Stimulated activated naive B cell treated with anti-CD40 and anti-IgM and Interleukin-4, amounts not matched to agents 10 μg/mL and 1 μg/mL and 100 μg/mL, for 72 hours (primary cell): ENCODE data around the gene NOL4L.

Experiments
- ATAC-seq, 2 donors: fragments of 150-1000 bp; cut with Tn5 transposase; replicated peaks; 2 replicates each; pipeline ENCODE4 v1.10.0; 2021; ENCODE audit warnings: moderate library complexity in 1 of 2
- DNase-seq: peaks from one replicate; pipeline ENCODE4 v3.0.0; 2021
- H3K27ac Mint-ChIP-seq: one replicate; pipeline ENCODE4 v1.8.0; 2022; ENCODE audit warnings: mild to moderate bottlenecking, mixed read lengths
- H3K27me3 Mint-ChIP-seq, 2 donors: one replicate each; pipeline ENCODE4 v1.8.0; 2022; ENCODE audit warnings: mixed read lengths in 2 of 2
- H3K36me3 Mint-ChIP-seq, 2 donors: one replicate each; pipeline ENCODE4 v1.8.0; 2022; ENCODE audit warnings: mixed read lengths in 2 of 2, mild to moderate bottlenecking in 1 of 2
- H3K4me1 Mint-ChIP-seq, 2 donors: one replicate each; pipeline ENCODE4 v1.8.0; 2022; ENCODE audit warnings: mixed read lengths in 2 of 2, mild to moderate bottlenecking in 1 of 2
- H3K4me3 Mint-ChIP-seq, 2 donors: one replicate each; pipeline ENCODE4 v1.8.0; 2022; ENCODE audit warnings: mild to moderate bottlenecking in 2 of 2, mixed read lengths in 2 of 2, moderate library complexity in 1 of 2
- H3K9me3 Mint-ChIP-seq, 2 donors: one replicate each; pipeline ENCODE4 v1.8.0; 2022; ENCODE audit warnings: mixed read lengths in 2 of 2, mild to moderate bottlenecking in 1 of 2

The NOL4L gene

DNA sequence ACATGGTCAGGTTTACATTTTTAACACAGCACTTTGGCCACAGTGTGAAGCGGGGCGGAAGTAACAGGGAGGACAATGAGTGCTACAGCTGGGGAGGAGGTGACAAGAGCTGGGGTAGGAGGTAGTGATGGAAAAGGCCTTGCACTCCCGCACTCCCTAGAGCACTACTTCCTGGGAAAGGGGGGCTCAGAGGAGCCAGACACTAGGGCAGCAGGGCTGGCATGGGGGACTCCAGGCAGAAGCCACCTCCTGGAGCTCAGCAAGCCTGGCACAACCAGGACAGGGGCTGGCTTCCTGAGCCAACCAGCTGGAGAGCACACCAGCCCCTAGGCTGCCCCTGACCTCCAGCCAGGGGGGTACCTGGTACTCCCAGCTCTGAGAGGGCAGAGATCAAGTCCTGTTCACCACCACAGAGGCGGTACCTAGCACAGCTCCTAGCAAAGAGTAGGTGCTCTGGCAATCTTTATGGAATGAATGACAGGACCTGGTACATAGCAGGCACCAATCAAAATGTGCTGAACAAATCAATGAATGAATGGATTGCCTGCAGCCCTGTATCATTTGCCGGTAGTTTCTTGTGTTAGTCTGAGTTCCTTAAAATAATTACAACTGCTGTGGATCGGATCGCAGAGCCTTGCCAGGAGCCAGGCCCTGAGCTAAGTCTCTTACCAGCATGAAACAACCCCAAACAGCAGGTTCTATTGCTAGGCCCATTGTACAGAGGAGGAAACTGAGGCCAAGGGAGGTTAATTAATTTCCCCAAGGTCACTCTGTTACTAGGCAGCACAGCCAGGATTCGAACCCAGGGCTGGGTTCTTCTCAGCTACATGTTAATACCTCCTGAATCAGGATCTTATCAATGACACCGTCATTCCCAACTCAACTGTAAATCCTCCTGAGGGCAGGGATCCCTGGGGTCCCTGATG lies 15.5 kb downstream of the NOL4L start:
- Mint-ChIP-seq H3K27ac (no peak overlapping the region), H3K27me3 (no peaks in the 10 kb centered on the region), H3K9me3 (no peaks in the 10 kb centered on the region), H3K4me3 (no peak overlapping the region), H3K36me3 (no peaks in the 10 kb centered on the region), H3K4me1 (peaks cover 0 to 9% of the 10 kb centered on the region in 2 donors)
- no peak for ATAC-seq
- DNase-seq, result no peak

DNA sequence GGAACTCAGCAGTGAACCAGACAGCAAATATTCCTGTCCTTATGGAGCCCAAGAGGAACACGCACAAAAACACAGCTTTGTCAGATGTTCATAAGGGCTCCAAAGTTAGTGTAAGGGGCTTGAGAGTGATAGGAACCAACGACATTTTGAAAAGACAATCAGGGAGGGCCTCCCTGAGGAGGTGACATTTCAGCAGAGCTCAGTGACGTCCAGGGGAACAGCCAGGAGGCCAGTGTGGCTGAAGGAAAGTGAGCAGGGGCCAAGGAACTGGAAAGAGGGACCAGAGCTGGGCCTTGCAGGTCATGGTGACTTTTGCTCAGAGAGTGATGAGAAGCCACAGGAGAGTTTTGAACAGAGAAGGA lies 16.1 kb downstream of the NOL4L start:
- H3K4me1 Mint-ChIP-seq, result peaks cover 0 to 9% of the 10 kb centered on the region in 2 donors
- H3K36me3 Mint-ChIP-seq, result no peaks in the 10 kb centered on the region
- no peak overlapping the region for H3K4me3 Mint-ChIP-seq
- ATAC-seq (no peak), DNase-seq (no peak)
- H3K9me3 Mint-ChIP-seq, result no peaks in the 10 kb centered on the region
- H3K27me3 Mint-ChIP-seq, result no peaks in the 10 kb centered on the region
- H3K27ac Mint-ChIP-seq, result no peak overlapping the region

DNA sequence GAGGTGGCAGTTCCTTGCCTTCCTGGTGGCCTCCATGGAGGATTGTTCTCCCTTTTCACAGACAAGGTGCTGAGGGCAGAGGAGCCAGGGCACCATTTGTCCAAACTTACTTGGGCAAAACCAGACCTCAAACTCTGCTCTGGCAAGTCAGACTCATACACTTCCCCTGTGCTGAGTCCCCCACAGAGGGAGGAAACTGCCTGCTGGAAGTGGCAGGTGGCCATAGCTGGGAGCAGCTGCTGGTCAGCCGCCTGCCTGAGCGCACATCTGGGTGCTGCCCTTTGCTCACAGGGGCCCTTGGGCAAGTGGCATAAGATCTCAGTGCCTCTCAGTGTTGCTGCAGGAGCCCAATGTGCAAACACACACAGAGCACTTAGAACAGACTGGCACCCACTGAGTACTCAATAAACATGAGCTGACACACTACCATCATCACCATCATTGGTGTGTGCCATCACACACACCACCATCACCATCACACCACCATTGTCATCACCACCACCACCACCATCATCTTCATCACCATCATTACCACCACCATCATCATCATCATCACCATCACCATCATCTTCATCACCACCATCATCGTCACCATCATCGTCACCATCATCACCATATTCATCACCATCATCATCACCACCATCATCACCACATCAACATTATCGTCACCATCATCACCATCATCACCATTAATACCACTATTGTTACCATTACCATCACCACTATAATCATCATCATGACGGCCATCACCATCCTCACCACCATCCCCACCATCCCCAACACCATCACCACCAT lies 17.6 kb downstream of the NOL4L start:
- ATAC-seq, result no peak

DNA sequence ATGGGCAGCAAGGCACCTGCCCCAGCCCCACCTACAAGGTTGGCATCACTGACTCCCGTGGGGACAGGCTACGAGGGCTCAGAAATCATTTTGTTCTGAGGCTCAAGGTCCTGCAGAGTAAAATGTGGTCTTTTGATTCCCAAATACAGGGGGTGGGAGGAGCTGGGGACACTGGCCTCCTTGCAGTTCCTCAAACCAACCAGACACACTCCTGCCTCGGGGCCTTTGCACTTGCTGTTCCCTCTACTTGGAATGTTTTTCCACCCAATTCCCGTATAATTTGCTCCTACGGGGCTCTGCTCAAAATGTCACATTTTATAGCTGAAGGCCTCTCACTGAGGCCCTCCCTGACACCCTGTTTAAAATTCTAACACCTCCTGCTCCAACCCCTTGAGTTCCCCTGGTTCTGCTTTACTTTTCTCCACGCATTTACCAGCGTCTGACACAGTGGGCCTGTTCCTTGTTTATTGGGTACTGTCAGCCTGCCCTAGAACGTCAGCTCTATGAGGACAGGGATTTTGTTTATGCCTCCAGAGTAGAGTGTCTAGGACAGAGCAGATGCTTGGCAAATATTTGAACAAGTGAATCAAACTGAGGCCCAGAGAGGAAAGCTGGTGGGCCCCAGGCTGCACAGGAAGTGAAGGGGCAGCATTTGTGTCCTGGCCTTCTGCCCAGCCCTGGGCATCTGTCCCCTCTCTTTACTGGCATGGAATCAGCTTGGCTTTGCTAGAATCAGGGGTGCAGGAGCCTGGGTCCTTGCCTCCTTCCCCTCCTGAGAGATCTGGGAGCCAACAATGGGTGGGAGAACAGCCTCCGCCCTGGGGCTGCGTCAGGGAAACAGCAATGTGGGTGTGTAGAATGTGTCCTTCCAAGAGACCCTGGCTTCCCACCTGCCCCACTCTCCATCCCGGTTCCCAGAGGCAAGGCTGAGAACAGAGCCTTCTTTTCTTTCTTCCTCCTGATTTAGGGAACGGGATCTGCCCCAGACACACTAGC lies 18.5 kb downstream of the NOL4L start:
- H3K27me3 Mint-ChIP-seq, result no peaks in the 10 kb centered on the region
- no peak overlapping the region for H3K4me3 Mint-ChIP-seq
- H3K9me3 Mint-ChIP-seq, result no peaks in the 10 kb centered on the region
- no peaks in the 10 kb centered on the region for H3K36me3 Mint-ChIP-seq
- peaks cover under 1 to 6% of the 10 kb centered on the region in 2 donors for H3K4me1 Mint-ChIP-seq
- H3K27ac Mint-ChIP-seq, result peak overlapping the region; percentile 14
- ATAC-seq (no peak), DNase-seq (no peak)

More for the DNA sequence above, 17.6 kb downstream of the NOL4L start:
- no peaks in the 10 kb centered on the region for H3K9me3 Mint-ChIP-seq
- H3K27ac Mint-ChIP-seq, result no peak overlapping the region
- no peaks in the 10 kb centered on the region for H3K36me3 Mint-ChIP-seq
- no peaks in the 10 kb centered on the region for H3K27me3 Mint-ChIP-seq
- peaks cover 0 to 7% of the 10 kb centered on the region in 2 donors for H3K4me1 Mint-ChIP-seq
- H3K4me3 Mint-ChIP-seq, result no peak overlapping the region
- DNase-seq, result no peak

DNA sequence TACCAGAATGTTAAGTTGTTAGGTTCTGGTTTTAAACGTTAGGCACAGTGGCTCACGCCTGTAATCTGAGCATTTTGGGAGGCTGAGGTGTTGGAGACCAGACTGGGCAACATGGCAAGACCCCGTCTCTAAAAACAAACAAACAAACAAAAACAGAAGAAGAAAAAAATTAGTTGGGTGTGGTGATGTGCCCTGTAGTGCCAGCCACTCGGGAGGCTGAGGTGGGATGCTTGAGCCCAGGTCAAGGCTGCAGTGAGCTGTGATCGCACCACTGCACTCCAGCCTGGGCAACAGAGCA lies 19.4 kb downstream of the NOL4L start:
- DNase-seq (no peak), ATAC-seq (no peak)
- peaks cover 7 to 9% of the 10 kb centered on the region in 2 donors for H3K27me3 Mint-ChIP-seq
- peaks cover 10 to 12% of the 10 kb centered on the region in 2 donors for H3K4me1 Mint-ChIP-seq
- no peaks in the 10 kb centered on the region for H3K36me3 Mint-ChIP-seq
- no peak overlapping the region for H3K4me3 Mint-ChIP-seq
- no peak overlapping the region for H3K27ac Mint-ChIP-seq
- no peaks in the 10 kb centered on the region for H3K9me3 Mint-ChIP-seq

DNA sequence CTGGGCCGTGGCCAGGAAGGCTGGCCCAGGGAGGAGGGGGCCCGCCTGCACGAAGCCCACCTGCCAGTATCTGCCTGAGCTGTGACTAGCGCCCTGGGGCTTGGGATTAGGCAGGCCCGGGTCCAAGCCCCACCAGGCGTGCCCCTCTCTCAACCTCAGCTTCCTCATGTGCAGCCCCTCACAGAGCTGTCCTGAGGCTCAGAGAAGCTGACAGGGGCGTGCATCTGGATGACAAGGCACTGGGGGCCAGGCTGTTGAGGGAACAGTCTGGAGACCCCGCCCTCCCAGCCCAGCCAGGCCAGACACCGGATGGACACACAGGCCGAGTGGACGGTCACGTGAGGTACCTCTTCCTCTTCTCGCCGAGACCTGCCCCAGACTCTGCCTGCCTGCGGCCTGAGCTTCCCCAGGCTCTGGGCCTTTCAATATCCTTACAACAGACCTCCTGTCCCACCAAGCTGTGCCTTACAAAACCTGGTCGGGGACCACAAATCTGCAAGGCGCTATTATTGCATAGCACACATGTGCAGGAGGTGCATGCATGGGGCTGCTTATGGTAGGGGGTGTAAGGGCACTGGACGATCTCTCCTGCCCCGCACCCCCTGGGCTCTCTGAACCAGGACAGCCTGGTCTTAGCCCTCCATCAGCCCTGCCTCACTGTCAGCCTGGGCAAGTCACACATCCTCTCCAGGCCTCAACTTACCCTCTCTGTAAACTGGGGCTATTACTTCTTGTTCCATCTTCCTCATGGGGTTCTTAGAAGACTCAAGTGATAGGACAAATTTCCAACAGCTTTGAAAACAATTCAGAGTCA lies 20.0 kb downstream of the NOL4L start:
- ATAC-seq, result no peak
- H3K27ac Mint-ChIP-seq, result no peak overlapping the region
- H3K9me3 Mint-ChIP-seq, result no peaks in the 10 kb centered on the region
- DNase-seq, result no peak
- H3K27me3 Mint-ChIP-seq, result peaks cover 11 to 15% of the 10 kb centered on the region in 2 donors
- no peaks in the 10 kb centered on the region for H3K36me3 Mint-ChIP-seq
- H3K4me1 Mint-ChIP-seq, result peaks cover 16 to 17% of the 10 kb centered on the region in 2 donors
- H3K4me3 Mint-ChIP-seq, result no peak overlapping the region

DNA sequence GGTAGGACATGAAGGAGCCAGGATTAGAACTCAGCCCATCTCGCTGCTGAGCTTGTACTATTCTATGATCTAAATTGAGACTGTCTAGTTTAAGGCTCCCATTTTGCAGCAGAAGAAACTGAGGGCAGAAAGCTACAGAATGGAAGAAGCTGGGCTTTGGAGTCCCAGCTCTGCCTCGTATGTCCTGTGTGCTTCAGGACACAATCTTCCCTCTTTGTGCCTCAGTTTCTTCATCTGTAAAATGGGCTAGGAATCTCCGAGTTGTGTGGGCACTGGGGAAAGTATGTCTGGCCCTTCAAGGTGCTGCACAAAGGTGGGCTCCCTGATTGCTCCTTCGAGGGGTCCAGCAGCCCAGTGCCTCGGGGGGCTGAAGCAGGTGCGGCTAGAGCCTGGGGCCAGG lies 20.7 kb downstream of the NOL4L start:
- DNase-seq (no peak), ATAC-seq (no peak)
- H3K4me3 Mint-ChIP-seq, result no peak overlapping the region
- no peak overlapping the region for H3K27ac Mint-ChIP-seq
- H3K27me3 Mint-ChIP-seq, result peaks cover 11 to 18% of the 10 kb centered on the region in 2 donors
- H3K9me3 Mint-ChIP-seq, result no peaks in the 10 kb centered on the region
- H3K36me3 Mint-ChIP-seq, result no peaks in the 10 kb centered on the region
- H3K4me1 Mint-ChIP-seq, result peaks cover 18 to 19% of the 10 kb centered on the region in 2 donors

DNA sequence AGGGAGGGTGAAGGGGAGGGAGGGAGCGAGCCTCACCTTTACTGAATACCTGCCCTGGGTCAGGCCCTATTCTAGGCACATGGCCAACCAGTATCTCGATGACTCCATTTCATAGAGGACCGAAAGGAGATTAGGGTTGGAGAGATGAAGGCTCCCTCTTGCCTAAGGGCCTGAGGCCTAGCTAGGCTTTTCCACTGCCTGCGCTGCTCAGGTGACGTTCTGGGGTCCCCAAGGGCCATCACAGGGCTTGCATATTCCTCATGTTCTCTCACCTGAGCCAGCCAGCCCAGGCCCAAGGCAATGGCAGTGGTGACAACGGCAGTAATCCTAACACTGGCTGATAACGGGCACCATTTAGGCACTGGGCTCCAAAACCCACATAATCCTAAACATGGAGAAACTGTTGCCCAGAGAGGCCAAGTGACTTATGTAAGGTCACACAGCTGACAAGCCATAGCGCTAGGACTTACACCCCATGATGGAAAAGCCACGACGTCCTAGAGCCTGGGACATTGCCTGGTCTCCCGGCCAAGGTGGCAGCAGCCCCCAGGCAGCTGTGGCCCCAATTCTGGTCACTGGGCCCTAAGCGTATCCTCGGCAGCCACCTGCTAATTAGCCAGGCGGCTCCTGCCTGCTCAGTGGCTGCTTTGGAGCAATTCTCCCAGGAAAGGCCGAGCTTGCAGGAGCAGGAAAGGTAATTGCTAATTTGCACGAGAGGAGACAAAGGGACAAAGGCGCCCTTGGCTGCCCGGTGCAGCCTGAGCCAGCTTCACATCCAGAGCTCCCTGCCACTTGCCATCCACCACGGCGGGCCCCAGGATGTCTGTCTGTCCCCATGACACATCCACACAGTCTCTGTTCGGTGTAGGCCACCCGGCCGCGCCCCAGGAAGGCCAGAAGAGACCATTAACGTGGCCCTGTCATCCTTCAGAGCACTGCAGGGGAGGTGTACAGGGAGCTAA lies 21.5 kb downstream of the NOL4L start:
- peaks cover 19 to 22% of the 10 kb centered on the region in 2 donors for H3K4me1 Mint-ChIP-seq

DNA sequence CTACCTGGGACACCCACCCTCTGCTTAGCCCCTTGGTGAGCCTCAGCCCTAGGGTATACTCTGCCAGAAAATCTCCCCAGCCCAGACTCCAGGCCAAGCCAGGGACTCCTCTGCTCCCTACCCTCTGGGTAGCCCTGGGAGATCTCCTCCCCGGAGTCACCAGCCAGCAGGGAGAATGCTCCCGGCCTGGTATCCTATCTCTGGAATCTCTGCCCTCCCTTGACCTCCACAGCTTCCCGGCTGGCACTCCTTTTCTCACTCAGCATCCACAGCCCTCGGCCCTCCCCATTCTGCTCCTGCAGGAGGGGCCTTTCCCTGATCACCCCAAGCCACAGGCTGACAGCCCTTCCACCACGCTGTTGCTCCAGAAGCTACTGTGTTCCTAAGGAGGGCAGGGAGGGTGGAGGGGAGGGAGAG lies 22.6 kb downstream of the NOL4L start:
- H3K27me3 Mint-ChIP-seq, result peaks cover 24 to 33% of the 10 kb centered on the region in 2 donors
- ATAC-seq, result no peak
- no peak for DNase-seq
- H3K4me3 Mint-ChIP-seq, result no peak overlapping the region
- no peaks in the 10 kb centered on the region for H3K9me3 Mint-ChIP-seq
- no peaks in the 10 kb centered on the region for H3K36me3 Mint-ChIP-seq
- H3K4me1 Mint-ChIP-seq, result peaks cover 19 to 22% of the 10 kb centered on the region in 2 donors
- no peak overlapping the region for H3K27ac Mint-ChIP-seq

More for the DNA sequence above, 21.5 kb downstream of the NOL4L start:
- Mint-ChIP-seq H3K36me3 (no peaks in the 10 kb centered on the region), H3K27me3 (peaks cover 18 to 27% of the 10 kb centered on the region in 2 donors), H3K4me3 (no peak overlapping the region), H3K27ac (no peak overlapping the region), H3K9me3 (no peaks in the 10 kb centered on the region)
- no peak for ATAC-seq
- no peak for DNase-seq

DNA sequence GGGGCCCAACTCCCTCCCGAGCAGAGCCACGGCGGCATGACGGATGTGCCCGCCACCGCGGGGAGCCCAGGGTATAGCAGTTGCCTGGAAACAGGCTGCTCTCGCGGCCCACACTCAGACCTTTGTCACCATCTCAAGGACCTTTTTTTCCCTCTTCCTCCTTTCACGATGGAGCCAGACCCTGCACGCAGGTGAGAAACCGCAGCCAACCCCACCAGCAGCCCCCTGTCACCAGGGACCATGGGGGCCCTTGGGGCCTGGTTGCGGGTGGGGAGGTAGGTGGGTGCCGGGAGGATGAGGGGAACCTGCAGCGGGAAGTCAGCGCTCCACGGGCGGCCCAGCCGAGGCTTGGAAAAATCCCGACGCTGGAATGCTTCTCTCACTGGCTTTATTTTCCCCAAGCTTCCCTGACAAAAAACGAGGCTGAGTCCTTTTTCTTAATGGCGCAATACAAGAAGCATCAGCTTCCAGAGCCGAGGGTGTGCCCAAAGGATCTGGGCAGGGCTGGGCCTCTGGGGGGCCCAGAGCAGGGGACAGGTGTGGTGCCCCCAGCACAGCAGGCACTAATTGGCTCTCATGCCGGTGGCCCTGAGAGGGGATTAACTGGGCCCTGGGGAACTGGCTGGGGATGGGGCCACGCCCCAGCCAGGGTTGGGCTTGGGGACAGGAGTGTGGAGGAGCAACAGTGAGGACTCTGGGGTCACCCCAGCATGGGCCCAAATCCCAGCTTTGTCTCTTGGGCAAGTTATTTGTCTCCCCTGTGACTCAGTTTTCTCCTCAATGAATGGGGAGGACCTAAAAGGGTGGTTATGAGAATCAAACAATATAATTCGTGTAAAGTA lies 23.9 kb downstream of the NOL4L start:
- Mint-ChIP-seq H3K4me3 (no peak overlapping the region), H3K27me3 (peaks cover 27 to 37% of the 10 kb centered on the region in 2 donors), H3K27ac (peak overlapping the region; percentile 11), H3K4me1 (peaks cover 19 to 22% of the 10 kb centered on the region in 2 donors), H3K9me3 (no peaks in the 10 kb centered on the region), H3K36me3 (no peaks in the 10 kb centered on the region)
- DNase-seq, result no peak
- peak; percentile 76 to 79 for ATAC-seq

DNA sequence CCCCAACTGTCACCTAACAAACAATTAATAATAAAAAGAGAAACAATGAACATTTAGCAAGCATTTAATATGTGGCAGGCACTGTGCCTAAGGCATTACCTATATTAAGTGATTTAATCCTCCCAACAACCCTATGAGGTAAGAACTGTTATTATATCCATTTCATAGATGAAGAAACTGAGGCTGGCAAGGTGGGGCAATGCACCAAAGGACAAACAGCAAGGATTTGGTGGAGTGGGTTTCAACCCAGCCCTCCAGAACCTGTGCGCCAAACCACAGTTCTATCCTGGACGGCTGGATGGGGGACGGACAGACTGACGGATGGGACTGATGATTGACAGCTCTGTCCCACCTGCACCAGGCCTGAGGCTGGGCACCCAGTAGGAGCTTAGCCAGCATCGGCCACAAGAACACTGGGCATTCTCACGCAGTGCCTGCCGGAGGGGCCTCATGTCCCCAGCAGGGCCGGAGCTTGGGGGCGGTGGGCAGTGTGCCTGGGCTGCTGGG lies 24.6 kb downstream of the NOL4L start:
- Mint-ChIP-seq H3K27ac (peak overlapping the region; percentile 17), H3K27me3 (peaks cover 28 to 40% of the 10 kb centered on the region in 2 donors), H3K4me3 (peak overlapping the region in 1 of 2 donors; percentile 36), H3K36me3 (no peaks in the 10 kb centered on the region), H3K4me1 (peaks cover 19 to 20% of the 10 kb centered on the region in 2 donors), H3K9me3 (no peaks in the 10 kb centered on the region)
- ATAC-seq (no peak), DNase-seq (no peak)
